ENCODE results near the gene PPP2R5A. TPM values are rescaled to one million over a fixed set of nuclear protein-coding genes. Genes with fewer than 3 reads are reported as not detected.

The PPP2R5A gene
- 5.4 and 6.1 TPM in 2 replicates for polyA plus RNA-seq (2012; rRNA removed)
- polyA plus RNA-seq (2012; cell fraction: cytosol; rRNA removed) = 7.9 and 8.7 TPM in 2 replicates
- 3.9 and 6.1 TPM in 2 replicates for polyA plus RNA-seq (2012; cell fraction: nucleus; rRNA removed)

DNA sequence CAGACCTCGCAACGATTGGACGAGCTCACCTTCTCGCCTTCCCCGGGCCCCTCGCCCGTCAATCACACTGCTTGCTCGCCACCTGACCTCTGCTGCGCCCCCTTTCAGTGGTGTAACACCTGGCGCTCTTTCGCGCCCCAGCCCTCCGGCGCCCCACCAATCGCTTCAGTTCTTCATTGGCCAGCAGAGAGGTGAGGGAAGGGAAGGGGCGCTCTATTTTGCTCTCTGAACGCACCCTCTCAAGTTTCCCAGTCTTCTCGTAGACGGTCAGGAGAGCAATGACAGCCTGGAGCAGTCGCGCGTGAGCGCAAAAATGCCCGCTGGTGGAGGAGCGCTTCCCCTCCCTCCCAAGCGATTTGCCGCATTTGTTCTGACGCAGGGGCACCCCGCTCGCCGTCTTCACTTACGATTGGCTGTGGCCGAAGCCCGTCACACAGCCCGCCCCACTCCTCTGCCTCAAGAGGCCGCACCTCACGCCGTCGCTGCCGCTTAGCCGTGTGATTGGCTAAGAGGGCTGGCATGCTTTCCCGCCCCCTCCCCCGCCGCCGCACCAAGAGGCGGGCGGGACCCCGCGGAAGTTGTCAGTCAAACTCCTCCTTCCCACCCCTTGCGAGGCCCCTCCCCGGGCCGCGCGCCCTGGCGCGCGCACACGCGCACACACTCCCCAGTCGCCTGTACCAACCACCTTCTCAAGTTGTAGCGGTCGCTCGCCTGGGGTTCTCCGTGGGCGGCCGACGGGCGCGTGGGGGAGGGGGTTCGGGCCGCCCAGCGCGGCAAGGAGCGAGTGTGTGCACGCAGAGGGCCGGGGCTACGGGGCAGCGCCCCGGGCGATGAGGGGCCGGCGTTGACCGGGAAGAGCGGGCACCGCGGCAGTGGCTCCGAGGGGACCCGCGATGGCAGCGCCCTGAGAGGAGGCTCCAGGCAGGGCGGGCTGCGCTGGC is at the start of gene PPP2R5A:
Gene PPP2R5A (plus strand): TSS at position 667 of the 941 bp plus-strand sequence. CDS start 701 bp downstream, outside the sequence.
- ChIA-PET CTCF (interaction anchor here (0.7 to 3.4 kb wide), 12 partner anchors 8 to 604 kb away, joined by 3 to 33 read pairs (median 4); partner anchors contain the start of genes DTL and INTS7), POLR2A (no interaction called here)
- 2% methylated on average over 34 of the region's 92 CpGs for WGBS (ENCODE audit: low lambda C conversion rate)
- TF ChIP-seq SIN3A (IDR thresholded peaks at IDR 0.05; ENCODE audit: borderline replicate concordance, low read depth, low read length) (peak; percentile 67; the same call in 1 of the 2 replicates), GABPA (IDR thresholded peaks at IDR 0.05; ENCODE audit: low read depth) (peak; percentile 29; the same call in 1 of the 2 replicates), YY1 (IDR thresholded peaks at IDR 0.05; ENCODE audit: low read depth) (peak; percentile 7; the same call in 1 of the 2 replicates), EZH2phosphoT487 (IDR thresholded peaks at IDR 0.05; ENCODE audit: borderline replicate concordance, low read depth) (no peak), FOXJ3 (CRISPR knock-in tag; IDR thresholded peaks at IDR 0.05) (0 out of 2 replicates have a peak, but pooled peaks have one; percentile 8), CHD2 (IDR thresholded peaks at IDR 0.05; ENCODE audit: low read length, partially characterized antibody) (peak; percentile 93), TCF12 (IDR thresholded peaks at IDR 0.05) (no peak), ELF1 (IDR thresholded peaks at IDR 0.05) (no peak), EP300 (IDR thresholded peaks at IDR 0.05; ENCODE audit: borderline replicate concordance in 1 of 2, low read depth in 1 of 2, low read length in 1 of 2) (peak in 1 of 2 experiments; percentile 40; a peak in 1 of 4 replicates), POLR2AphosphoS5 (IDR thresholded peaks at IDR 0.05; ENCODE audit: low read depth, low read length) (peak; percentile 82), SMC3 (IDR thresholded peaks at IDR 0.05; ENCODE audit: low read depth, low read length) (no peak), MEF2A (IDR thresholded peaks at IDR 0.05; ENCODE audit: borderline replicate concordance, low read depth) (no peak), FOSL2 (IDR thresholded peaks at IDR 0.05; ENCODE audit: borderline replicate concordance, low read depth) (no peak), RFX5 (IDR thresholded peaks at IDR 0.05; ENCODE audit: low read length) (peak; percentile 83), TAF1 (IDR thresholded peaks at IDR 0.05; ENCODE audit: borderline replicate concordance, low read depth, low read length) (peak; percentile 87), RCOR1 (IDR thresholded peaks at IDR 0.05; ENCODE audit: low read length) (no peak), FOXM1 (IDR thresholded peaks at IDR 0.05; ENCODE audit: low read depth) (no peak), RAD21 (IDR thresholded peaks at IDR 0.05; ENCODE audit: low read length) (no peak), JUND (IDR thresholded peaks at IDR 0.05) (no peak), TEAD4 (IDR thresholded peaks at IDR 0.05; ENCODE audit: borderline replicate concordance, insufficient read depth) (no peak)
- TF ChIP-seq, protein P1, sequence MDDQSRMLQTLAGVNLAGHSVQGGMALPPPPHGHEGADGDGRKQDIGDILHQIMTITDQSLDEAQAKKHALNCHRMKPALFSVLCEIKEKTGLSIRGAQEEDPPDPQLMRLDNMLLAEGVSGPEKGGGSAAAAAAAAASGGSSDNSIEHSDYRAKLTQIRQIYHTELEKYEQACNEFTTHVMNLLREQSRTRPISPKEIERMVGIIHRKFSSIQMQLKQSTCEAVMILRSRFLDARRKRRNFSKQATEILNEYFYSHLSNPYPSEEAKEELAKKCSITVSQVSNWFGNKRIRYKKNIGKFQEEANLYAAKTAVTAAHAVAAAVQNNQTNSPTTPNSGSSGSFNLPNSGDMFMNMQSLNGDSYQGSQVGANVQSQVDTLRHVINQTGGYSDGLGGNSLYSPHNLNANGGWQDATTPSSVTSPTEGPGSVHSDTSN (IDR thresholded peaks at IDR 0.05) = peak; percentile 98
- TF ChIP-seq, protein P2, sequence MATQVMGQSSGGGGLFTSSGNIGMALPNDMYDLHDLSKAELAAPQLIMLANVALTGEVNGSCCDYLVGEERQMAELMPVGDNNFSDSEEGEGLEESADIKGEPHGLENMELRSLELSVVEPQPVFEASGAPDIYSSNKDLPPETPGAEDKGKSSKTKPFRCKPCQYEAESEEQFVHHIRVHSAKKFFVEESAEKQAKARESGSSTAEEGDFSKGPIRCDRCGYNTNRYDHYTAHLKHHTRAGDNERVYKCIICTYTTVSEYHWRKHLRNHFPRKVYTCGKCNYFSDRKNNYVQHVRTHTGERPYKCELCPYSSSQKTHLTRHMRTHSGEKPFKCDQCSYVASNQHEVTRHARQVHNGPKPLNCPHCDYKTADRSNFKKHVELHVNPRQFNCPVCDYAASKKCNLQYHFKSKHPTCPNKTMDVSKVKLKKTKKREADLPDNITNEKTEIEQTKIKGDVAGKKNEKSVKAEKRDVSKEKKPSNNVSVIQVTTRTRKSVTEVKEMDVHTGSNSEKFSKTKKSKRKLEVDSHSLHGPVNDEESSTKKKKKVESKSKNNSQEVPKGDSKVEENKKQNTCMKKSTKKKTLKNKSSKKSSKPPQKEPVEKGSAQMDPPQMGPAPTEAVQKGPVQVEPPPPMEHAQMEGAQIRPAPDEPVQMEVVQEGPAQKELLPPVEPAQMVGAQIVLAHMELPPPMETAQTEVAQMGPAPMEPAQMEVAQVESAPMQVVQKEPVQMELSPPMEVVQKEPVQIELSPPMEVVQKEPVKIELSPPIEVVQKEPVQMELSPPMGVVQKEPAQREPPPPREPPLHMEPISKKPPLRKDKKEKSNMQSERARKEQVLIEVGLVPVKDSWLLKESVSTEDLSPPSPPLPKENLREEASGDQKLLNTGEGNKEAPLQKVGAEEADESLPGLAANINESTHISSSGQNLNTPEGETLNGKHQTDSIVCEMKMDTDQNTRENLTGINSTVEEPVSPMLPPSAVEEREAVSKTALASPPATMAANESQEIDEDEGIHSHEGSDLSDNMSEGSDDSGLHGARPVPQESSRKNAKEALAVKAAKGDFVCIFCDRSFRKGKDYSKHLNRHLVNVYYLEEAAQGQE (IDR thresholded peaks at IDR 0.05; ENCODE audit: low read depth, low read length) = 0 out of 2 replicates have a peak, but pooled peaks have one; percentile 48
- TF ChIP-seq, protein P3, sequence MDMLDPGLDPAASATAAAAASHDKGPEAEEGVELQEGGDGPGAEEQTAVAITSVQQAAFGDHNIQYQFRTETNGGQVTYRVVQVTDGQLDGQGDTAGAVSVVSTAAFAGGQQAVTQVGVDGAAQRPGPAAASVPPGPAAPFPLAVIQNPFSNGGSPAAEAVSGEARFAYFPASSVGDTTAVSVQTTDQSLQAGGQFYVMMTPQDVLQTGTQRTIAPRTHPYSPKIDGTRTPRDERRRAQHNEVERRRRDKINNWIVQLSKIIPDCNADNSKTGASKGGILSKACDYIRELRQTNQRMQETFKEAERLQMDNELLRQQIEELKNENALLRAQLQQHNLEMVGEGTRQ (IDR thresholded peaks at IDR 0.05; ENCODE audit: borderline replicate concordance, low read depth, low read length) = no peak
- TF ChIP-seq, protein P4, sequence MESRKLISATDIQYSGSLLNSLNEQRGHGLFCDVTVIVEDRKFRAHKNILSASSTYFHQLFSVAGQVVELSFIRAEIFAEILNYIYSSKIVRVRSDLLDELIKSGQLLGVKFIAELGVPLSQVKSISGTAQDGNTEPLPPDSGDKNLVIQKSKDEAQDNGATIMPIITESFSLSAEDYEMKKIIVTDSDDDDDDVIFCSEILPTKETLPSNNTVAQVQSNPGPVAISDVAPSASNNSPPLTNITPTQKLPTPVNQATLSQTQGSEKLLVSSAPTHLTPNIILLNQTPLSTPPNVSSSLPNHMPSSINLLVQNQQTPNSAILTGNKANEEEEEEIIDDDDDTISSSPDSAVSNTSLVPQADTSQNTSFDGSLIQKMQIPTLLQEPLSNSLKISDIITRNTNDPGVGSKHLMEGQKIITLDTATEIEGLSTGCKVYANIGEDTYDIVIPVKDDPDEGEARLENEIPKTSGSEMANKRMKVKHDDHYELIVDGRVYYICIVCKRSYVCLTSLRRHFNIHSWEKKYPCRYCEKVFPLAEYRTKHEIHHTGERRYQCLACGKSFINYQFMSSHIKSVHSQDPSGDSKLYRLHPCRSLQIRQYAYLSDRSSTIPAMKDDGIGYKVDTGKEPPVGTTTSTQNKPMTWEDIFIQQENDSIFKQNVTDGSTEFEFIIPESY (IDR thresholded peaks at IDR 0.05; ENCODE audit: borderline replicate concordance, low read depth) = no peak

More for the DNA sequence above, at the start of gene PPP2R5A:
- Histone ChIP-seq H3K9me2 (no peaks in the 10 kb centered on the region), H2AFZ (ENCODE audit: low read depth) (peak within 1 kb of the TSS; percentile 98), H3K36me3 (replicated peaks in 1 of 2; ENCODE audit: control insufficient read depth in 1 of 2, insufficient read depth in 2 of 2, low read length in 1 of 2) (no peaks in the 10 kb centered on the region), H3K4me1 (ENCODE audit: control insufficient read depth in 1 of 2, insufficient read depth in 2 of 2, low read depth in 1 of 2, low read length in 1 of 2) (peaks cover 12 to 18% of the 10 kb centered on the region in 2 experiments; a peak in 3 of 4 replicates), H3K27me3 (ENCODE audit: insufficient read depth) (no peaks in the 10 kb centered on the region), H3K27ac (ENCODE audit: low read depth in 2 of 2, low read length in 1 of 2) (peak within 1 kb of the TSS; percentile 77 to 89), H3K4me2 (peak within 1 kb of the TSS; percentile 95), H3K9ac (peak within 1 kb of the TSS; percentile 75), H3F3A (replicated peaks; ENCODE audit: insufficient read depth) (peaks cover 20% of the 10 kb centered on the region), H3K4me3 (ENCODE audit: low read depth in 2 of 2, low read length in 1 of 2) (peak within 1 kb of the TSS; percentile 96), H4K20me1 (ENCODE audit: insufficient read depth) (no peaks in the 10 kb centered on the region; the same call in 1 of the 2 replicates), H3K79me2 (ENCODE audit: insufficient read depth) (peaks cover 21% of the 10 kb centered on the region), H3K9me3 (no peaks in the 10 kb centered on the region)
- DNase-seq = peak; percentile 98
